ENCODE results near the gene RFX2. TPM values are rescaled to one million over a fixed set of nuclear protein-coding genes. Genes with fewer than 3 reads are reported as not detected.
A peak's percentile ranks its signal among the peaks of the same experiment; 100 is the strongest.

Gene RFX2
- total RNA-seq, 4 donors from 2014 or later = 8.1 to 93.0 (median 20.4) TPM

DNA sequence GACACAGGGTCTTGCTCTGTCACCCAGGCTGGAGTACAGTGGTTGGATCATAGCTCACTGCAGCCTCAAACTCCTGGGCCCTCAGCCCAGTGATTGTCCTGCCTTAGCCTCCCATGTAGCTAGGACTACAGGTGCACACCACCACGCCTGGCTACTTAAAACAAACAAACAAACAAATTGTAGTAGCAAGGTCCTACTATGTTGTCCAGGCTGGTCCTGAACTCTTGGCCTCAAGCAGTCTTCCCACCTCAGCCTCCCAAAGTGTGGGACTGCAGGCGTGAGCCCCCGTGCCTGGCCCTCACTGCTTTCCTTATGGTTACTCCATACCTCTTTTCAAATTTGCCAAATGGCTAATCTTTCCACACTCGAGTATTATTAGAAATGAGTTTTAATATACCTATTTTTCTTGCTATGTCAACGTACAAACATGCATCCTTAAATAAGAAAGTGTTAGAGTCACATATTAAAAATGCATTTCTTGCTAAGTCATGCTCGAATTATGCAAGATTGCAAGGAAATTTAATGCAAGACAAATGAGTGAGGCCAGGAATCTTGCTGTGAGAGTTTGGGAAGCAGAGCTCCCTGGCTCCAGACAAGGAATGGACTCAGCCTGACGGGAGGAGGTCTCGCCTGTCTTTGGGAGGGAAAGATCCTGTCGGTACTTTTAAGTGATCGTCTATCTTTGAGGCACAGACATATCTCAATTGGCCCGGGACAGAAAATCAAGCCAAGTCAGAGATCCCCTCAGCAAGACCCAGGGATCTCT lies 39.4 kb downstream of the RFX2 start:
- peak; percentile 19 for ATAC-seq (ENCODE audit: low FRiP score)
- DNase-seq (ENCODE audit: low spot score) = no peak

DNA sequence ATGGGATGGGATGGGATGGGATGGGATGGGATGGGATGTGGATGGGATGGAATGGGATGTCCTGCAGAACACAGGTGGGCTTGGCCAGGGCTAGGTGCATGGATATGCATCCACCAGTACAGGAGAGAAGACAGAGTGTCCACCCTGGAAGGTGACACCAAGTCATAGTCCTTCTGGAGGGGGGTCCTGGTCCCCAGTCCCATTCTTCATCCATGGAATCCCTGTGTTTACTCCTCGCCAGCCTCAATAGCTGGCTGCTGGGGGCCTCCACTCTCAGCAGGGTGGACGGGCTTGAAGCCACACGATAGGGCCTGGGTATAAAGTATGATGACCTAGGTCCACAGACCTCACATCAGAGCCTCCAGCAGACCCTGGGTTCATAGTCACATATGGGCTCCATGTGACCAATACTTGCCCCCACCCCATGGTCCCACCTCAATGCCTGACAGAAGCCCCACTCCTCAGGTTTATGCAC lies 40.1 kb downstream of the RFX2 start:
- no peak for ATAC-seq (ENCODE audit: low FRiP score)
- TF ChIP-seq, protein P1, sequence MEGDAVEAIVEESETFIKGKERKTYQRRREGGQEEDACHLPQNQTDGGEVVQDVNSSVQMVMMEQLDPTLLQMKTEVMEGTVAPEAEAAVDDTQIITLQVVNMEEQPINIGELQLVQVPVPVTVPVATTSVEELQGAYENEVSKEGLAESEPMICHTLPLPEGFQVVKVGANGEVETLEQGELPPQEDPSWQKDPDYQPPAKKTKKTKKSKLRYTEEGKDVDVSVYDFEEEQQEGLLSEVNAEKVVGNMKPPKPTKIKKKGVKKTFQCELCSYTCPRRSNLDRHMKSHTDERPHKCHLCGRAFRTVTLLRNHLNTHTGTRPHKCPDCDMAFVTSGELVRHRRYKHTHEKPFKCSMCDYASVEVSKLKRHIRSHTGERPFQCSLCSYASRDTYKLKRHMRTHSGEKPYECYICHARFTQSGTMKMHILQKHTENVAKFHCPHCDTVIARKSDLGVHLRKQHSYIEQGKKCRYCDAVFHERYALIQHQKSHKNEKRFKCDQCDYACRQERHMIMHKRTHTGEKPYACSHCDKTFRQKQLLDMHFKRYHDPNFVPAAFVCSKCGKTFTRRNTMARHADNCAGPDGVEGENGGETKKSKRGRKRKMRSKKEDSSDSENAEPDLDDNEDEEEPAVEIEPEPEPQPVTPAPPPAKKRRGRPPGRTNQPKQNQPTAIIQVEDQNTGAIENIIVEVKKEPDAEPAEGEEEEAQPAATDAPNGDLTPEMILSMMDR (IDR thresholded peaks at IDR 0.05) = no peak
- no peak for DNase-seq (ENCODE audit: low spot score)

More for the DNA sequence above, 39.4 kb downstream of the RFX2 start:
- TF ChIP-seq, protein P1 (IDR thresholded peaks at IDR 0.05) = no peak

DNA sequence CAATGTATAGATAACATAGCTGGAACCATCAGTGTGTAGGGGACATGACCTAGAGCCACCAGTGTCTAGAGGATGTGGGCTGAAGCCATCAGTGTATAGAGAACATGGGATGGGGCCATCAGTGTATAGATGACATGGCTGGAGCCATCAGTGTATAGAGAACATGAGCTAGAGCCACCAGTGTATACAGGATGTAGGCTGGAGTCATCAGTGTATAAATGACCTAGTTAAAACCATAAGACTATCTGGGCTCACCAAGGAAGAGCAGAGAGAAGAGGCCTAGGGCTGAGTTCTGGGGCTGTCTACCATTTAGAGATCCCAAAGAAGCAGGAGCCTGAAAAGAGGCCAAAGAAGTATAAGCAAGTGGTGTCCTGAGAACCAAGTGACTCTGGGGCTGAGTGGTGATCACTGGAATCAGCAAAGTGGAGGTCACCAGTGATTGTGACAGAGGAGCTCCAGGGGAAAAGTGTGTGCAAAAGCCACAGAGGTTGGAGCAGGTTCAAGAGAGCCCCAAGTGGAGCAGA lies 41.0 kb downstream of the RFX2 start:
- ATAC-seq (ENCODE audit: low FRiP score) (no peak), DNase-seq (ENCODE audit: low spot score) (no peak)
- TF ChIP-seq, protein P1 (IDR thresholded peaks at IDR 0.05) = no peak

DNA sequence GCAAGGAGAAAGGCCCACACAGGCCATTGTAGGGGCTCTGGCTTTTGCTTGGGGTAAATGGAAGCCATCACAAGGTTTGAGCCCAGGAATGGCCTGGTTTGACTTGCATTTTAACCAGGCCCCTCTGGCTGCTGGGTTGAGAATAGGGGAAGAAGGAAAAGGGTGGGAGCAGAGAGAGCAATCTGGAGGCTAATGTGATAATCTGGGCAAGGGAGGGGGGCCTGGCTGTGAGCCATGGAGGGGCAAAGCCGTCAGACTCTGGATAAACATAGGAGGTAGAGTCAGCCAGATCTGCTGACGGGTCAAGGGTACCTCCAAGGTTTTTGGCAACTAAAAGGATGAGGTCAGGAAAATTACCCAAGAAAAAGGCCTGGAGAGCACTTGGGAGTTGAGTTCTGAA lies 41.6 kb downstream of the RFX2 start:
- TF ChIP-seq, protein P1 (IDR thresholded peaks at IDR 0.05) = no peak
- peak; percentile 22 for DNase-seq (ENCODE audit: low spot score)
- no peak for ATAC-seq (ENCODE audit: low FRiP score)

DNA sequence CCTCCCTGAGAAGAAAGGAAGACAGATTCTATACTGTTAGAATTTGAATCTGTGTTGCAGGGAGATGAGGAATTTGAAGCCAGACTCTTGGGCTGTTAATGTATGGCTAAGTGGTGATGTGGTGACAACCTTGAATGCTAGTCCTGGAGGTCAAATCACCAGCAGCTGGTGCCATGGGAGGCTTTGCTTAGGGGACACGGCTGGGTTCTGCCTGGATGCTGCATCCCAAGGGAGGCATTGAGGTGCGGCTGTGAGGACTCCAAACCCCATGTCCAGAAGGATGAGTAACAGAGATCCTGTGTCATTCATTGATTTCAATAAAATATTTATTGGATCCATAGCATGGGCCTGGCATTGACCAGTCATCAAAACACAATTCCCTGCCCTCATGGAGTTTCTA lies 42.3 kb downstream of the RFX2 start:
- TF ChIP-seq, protein P1 (IDR thresholded peaks at IDR 0.05) = no peak
- DNase-seq (ENCODE audit: low spot score) (no peak), ATAC-seq (ENCODE audit: low FRiP score) (no peak)

DNA sequence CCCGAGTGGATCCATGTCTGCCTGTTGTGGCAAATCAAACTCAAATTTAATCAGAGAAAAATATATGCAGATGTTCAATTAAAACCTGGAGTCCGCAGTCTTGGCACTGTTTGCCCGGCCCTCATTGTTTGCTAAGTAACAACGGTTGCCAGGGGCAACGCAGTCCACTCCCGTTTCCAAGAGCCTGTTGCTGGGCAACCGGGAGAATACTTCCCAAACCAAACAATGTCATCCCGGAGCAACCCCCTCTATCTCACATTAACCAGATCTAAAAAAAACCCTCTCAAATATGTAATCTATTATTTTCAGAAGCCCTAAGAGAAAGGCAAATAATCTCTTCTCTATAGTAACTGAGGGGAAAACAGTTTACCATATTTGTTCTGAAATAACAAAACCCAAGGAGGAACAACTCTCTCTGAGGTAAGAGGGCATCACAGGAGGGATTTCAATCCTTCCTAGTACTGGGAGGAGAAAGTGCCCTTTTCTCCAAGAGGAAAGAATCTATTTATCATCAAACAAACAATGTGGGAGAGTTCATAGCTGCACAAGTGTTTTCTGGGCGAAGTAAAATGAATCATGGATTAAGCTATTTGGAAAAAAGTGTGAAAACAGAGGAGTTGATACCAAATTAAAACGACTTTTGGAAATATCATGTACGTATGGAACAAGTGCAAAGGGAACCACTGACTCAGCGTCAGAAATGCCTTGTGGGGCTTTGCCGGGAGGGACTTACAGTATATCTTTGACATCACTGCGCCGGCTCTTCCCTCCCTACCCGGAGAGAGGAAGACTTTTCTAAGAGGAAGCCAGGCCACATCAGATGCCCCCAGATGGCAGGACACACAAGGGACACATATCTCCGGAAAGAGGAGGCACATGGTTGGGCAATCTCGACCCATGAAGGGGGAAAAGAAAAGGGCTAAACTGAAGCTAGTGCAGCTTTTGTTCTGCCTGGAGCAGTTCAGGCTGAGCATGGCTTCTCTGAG lies 43.3 kb downstream of the RFX2 start:
- TF ChIP-seq, protein P1 (IDR thresholded peaks at IDR 0.05) = no peak
- DNase-seq (ENCODE audit: low spot score) (peak; percentile 93), ATAC-seq (ENCODE audit: low FRiP score) (peak; percentile 52)

All from omental fat pad (tissue), 4 donors.